ENCODE data around the gene ANXA1. TPM values are rescaled to one million over a fixed set of nuclear protein-coding genes. Genes with fewer than 3 reads are reported as not detected.

Gene ANXA1
- total RNA-seq, 1 donor from 2014 or later: 834 TPM

GRCh38 chr9:73153793-73154227, 2.1 kb downstream of the ANXA1 start:
- intact Hi-C loops (cut with DNase I): no loop called here
- Histone ChIP-seq H3K27ac (peak overlapping the region; percentile 91), H3K4me3 (peak overlapping the region; percentile 46 to 62), H3K9me3 (no peaks in the 10 kb centered on the region), H3K4me1 (peaks cover 81% of the 10 kb centered on the region), H3K36me3 (peaks cover 0 to 4% of the 10 kb centered on the region in 2 donors), H3K27me3 (no peaks in the 10 kb centered on the region)
- DNase-seq (ENCODE audit: extremely low spot score in 2 of 2): no peak
- TF ChIP-seq CTCF (IDR thresholded peaks at IDR 0.05) (no peak), POLR2AphosphoS5 (IDR thresholded peaks at IDR 0.05; ENCODE audit: insufficient read depth in 1 of 2, low read depth in 1 of 2) (no peak), POLR2A (IDR thresholded peaks at IDR 0.05) (no peak)

GRCh38 chr9:73154271-73154670, 2.6 kb downstream of the ANXA1 start:
- Histone ChIP-seq H3K27ac (peak overlapping the region; percentile 91), H3K27me3 (no peaks in the 10 kb centered on the region), H3K9me3 (no peaks in the 10 kb centered on the region), H3K36me3 (peaks cover 0 to 9% of the 10 kb centered on the region in 2 donors), H3K4me1 (peaks cover 76% of the 10 kb centered on the region), H3K4me3 (peak overlapping the region; percentile 46 to 62)
- TF ChIP-seq POLR2AphosphoS5 (IDR thresholded peaks at IDR 0.05; ENCODE audit: insufficient read depth in 1 of 2, low read depth in 1 of 2): no peak
- no peak for TF ChIP-seq POLR2A (IDR thresholded peaks at IDR 0.05)
- no peak for TF ChIP-seq CTCF (IDR thresholded peaks at IDR 0.05)
- intact Hi-C loops (cut with DNase I): no loop called here
- no peak for DNase-seq (ENCODE audit: extremely low spot score in 2 of 2)

GRCh38 chr9:73154722-73155121, 3.1 kb downstream of the ANXA1 start:
- H3K36me3 ChIP-seq: peaks cover 0 to 14% of the 10 kb centered on the region in 2 donors
- peak overlapping the region; percentile 46 to 62 for H3K4me3 ChIP-seq
- H3K27ac ChIP-seq: peak overlapping the region; percentile 91
- intact Hi-C loops (cut with DNase I): no loop called here
- no peak for DNase-seq (ENCODE audit: extremely low spot score in 2 of 2)
- peaks cover 73% of the 10 kb centered on the region for H3K4me1 ChIP-seq
- TF ChIP-seq POLR2AphosphoS5 (IDR thresholded peaks at IDR 0.05; ENCODE audit: insufficient read depth in 1 of 2, low read depth in 1 of 2) (no peak), CTCF (IDR thresholded peaks at IDR 0.05) (no peak), POLR2A (IDR thresholded peaks at IDR 0.05) (no peak)
- H3K27me3 ChIP-seq: no peaks in the 10 kb centered on the region
- no peaks in the 10 kb centered on the region for H3K9me3 ChIP-seq

GRCh38 chr9:73155377-73155776, 3.7 kb downstream of the ANXA1 start:
- Histone ChIP-seq H3K27ac (peak overlapping the region; percentile 91), H3K27me3 (no peaks in the 10 kb centered on the region), H3K36me3 (peaks cover 0 to 20% of the 10 kb centered on the region in 2 donors), H3K9me3 (no peaks in the 10 kb centered on the region), H3K4me3 (peak overlapping the region in 1 of 2 donors; percentile 62), H3K4me1 (peaks cover 66% of the 10 kb centered on the region)
- no peak for TF ChIP-seq CTCF (IDR thresholded peaks at IDR 0.05)
- TF ChIP-seq POLR2A (IDR thresholded peaks at IDR 0.05): no peak
- TF ChIP-seq POLR2AphosphoS5 (IDR thresholded peaks at IDR 0.05; ENCODE audit: insufficient read depth in 1 of 2, low read depth in 1 of 2): no peak
- no peak for DNase-seq (ENCODE audit: extremely low spot score in 2 of 2)
- intact Hi-C loops (cut with DNase I): no loop called here

GRCh38 chr9:73155968-73156864, 4.6 kb downstream of the ANXA1 start:
- no peak for DNase-seq (ENCODE audit: extremely low spot score in 2 of 2)
- intact Hi-C loops (cut with DNase I): no loop called here
- Histone ChIP-seq H3K4me1 (peaks cover 58% of the 10 kb centered on the region), H3K27me3 (no peaks in the 10 kb centered on the region), H3K9me3 (no peaks in the 10 kb centered on the region), H3K36me3 (peaks cover 0 to 29% of the 10 kb centered on the region in 2 donors), H3K27ac (peak overlapping the region; percentile 91), H3K4me3 (no peak overlapping the region)
- TF ChIP-seq POLR2AphosphoS5 (IDR thresholded peaks at IDR 0.05; ENCODE audit: insufficient read depth in 1 of 2, low read depth in 1 of 2) (no peak), CTCF (IDR thresholded peaks at IDR 0.05) (no peak), POLR2A (IDR thresholded peaks at IDR 0.05) (no peak)
